HEK293 (cell line): ENCODE data around the gene SMPDL3A.

Source experiments
- BCL6B ChIP-seq: fragments of 450-650 bp; formaldehyde crosslinking; IDR thresholded peaks from 2 replicates; pipeline ENCODE4 v1.5.1; 2017; ENCODE audit warnings: missing biosample characterization, missing genetic modification characterization
- CTCF ChIP-seq: fragments of 450-650 bp; formaldehyde crosslinking; IDR thresholded peaks from 2 replicates; pipeline ENCODE4 v1.5.1; 2016; ENCODE audit warnings: missing biosample characterization, missing genetic modification characterization
- EGR2 ChIP-seq: fragments of 450-650 bp; formaldehyde crosslinking; IDR thresholded peaks from 2 replicates; pipeline ENCODE4 v1.5.1; 2016; ENCODE audit warnings: low read depth, missing biosample characterization, missing genetic modification characterization
- GFI1B ChIP-seq: fragments of 450-650 bp; formaldehyde crosslinking; IDR thresholded peaks from 2 replicates; pipeline ENCODE4 v1.5.1; 2016; ENCODE audit warnings: missing biosample characterization, missing genetic modification characterization
- KLF7 ChIP-seq: fragments of 450-650 bp; formaldehyde crosslinking; IDR thresholded peaks from 2 replicates; pipeline ENCODE4 v1.5.1; 2016; ENCODE audit warnings: missing biosample characterization, missing genetic modification characterization, borderline replicate concordance
- OVOL3 ChIP-seq: fragments of 450-650 bp; formaldehyde crosslinking; IDR thresholded peaks from 2 replicates; pipeline ENCODE4 v1.5.1; 2016; ENCODE audit warnings: missing biosample characterization, missing genetic modification characterization
- RBAK ChIP-seq: fragments of 450-650 bp; formaldehyde crosslinking; IDR thresholded peaks from 2 replicates; pipeline ENCODE4 v1.5.1; 2016; ENCODE audit warnings: missing biosample characterization, missing genetic modification characterization
- SETDB1 ChIP-seq: IDR thresholded peaks from one replicate; pipeline ENCODE4 v1.6.1; 2017; ENCODE audit warnings: mild to moderate bottlenecking, low read length, moderate library complexity, mixed read lengths; ENCODE audit not compliant: insufficient read length
- TCF7L2 ChIP-seq: IDR thresholded peaks from 2 replicates; pipeline ENCODE4 v1.6.1; 2011; ENCODE audit warnings: low read depth, mild to moderate bottlenecking, inconsistent platforms, low read length, moderate library complexity, borderline replicate concordance
- ZBTB17 ChIP-seq: fragments of 450-650 bp; formaldehyde crosslinking; IDR thresholded peaks from 2 replicates; pipeline ENCODE4 v1.5.1; 2016; ENCODE audit warnings: missing biosample characterization, missing genetic modification characterization
- ZIC2 ChIP-seq: fragments of 450-650 bp; formaldehyde crosslinking; IDR thresholded peaks from 2 replicates; pipeline ENCODE4 v1.5.1; 2016; ENCODE audit warnings: missing biosample characterization, missing genetic modification characterization
- ZNF114 ChIP-seq: fragments of 450-650 bp; formaldehyde crosslinking; IDR thresholded peaks from 2 replicates; pipeline ENCODE4 v1.5.0; 2017; ENCODE audit warnings: missing biosample characterization, missing genetic modification characterization
- ZNF140 ChIP-seq: fragments of 450-650 bp; formaldehyde crosslinking; IDR thresholded peaks from 2 replicates; pipeline ENCODE4 v1.5.1; 2016; ENCODE audit warnings: missing biosample characterization, missing genetic modification characterization
- ZNF146 ChIP-seq: fragments of 450-650 bp; formaldehyde crosslinking; IDR thresholded peaks from 2 replicates; pipeline ENCODE4 v1.5.1; 2016; ENCODE audit warnings: missing biosample characterization, missing genetic modification characterization
- ZNF157 ChIP-seq: fragments of 450-650 bp; formaldehyde crosslinking; IDR thresholded peaks from 2 replicates; pipeline ENCODE4 v1.5.1; 2016; ENCODE audit warnings: missing biosample characterization, missing genetic modification characterization
- ZNF24 ChIP-seq: fragments of 450-650 bp; formaldehyde crosslinking; IDR thresholded peaks from 2 replicates; pipeline ENCODE4 v1.5.1; 2016; ENCODE audit warnings: missing biosample characterization, missing genetic modification characterization
- ZNF280C ChIP-seq: fragments of 450-650 bp; formaldehyde crosslinking; IDR thresholded peaks from 2 replicates; pipeline ENCODE4 v1.5.1; 2016; ENCODE audit warnings: missing biosample characterization, missing genetic modification characterization
- ZNF292 ChIP-seq: fragments of 450-650 bp; formaldehyde crosslinking; IDR thresholded peaks from 2 replicates; pipeline ENCODE4 v1.5.1; 2016; ENCODE audit warnings: low read depth, missing biosample characterization, missing genetic modification characterization, borderline replicate concordance
- ZNF311 ChIP-seq: fragments of 450-650 bp; formaldehyde crosslinking; IDR thresholded peaks from 2 replicates; pipeline ENCODE4 v1.5.1; 2017; ENCODE audit warnings: missing biosample characterization, missing genetic modification characterization, borderline replicate concordance
- ZNF354C ChIP-seq: fragments of 450-650 bp; formaldehyde crosslinking; IDR thresholded peaks from 2 replicates; pipeline ENCODE4 v1.5.1; 2016; ENCODE audit warnings: missing biosample characterization, missing genetic modification characterization, low read depth, borderline replicate concordance
- ZNF404 ChIP-seq: fragments of 450-650 bp; formaldehyde crosslinking; IDR thresholded peaks from 2 replicates; pipeline ENCODE4 v1.5.1; 2017; ENCODE audit warnings: missing biosample characterization, missing genetic modification characterization
- ZNF426 ChIP-seq: fragments of 450-650 bp; formaldehyde crosslinking; IDR thresholded peaks from 2 replicates; pipeline ENCODE4 v1.5.1; 2017; ENCODE audit warnings: missing biosample characterization, missing genetic modification characterization, mild to moderate bottlenecking, inconsistent platforms, moderate library complexity
- ZNF600 ChIP-seq: fragments of 450-650 bp; formaldehyde crosslinking; IDR thresholded peaks from 2 replicates; pipeline ENCODE4 v1.5.1; 2016; ENCODE audit warnings: missing biosample characterization, missing genetic modification characterization
- ZNF624 ChIP-seq: fragments of 450-650 bp; formaldehyde crosslinking; IDR thresholded peaks from 2 replicates; pipeline ENCODE4 v1.5.1; 2017; ENCODE audit warnings: missing biosample characterization, missing genetic modification characterization
- ZNF654 ChIP-seq: fragments of 450-650 bp; formaldehyde crosslinking; IDR thresholded peaks from 2 replicates; pipeline ENCODE4 v1.5.1; 2016; ENCODE audit warnings: low read depth, missing biosample characterization, missing genetic modification characterization
- ZNF660 ChIP-seq: fragments of 450-650 bp; IDR thresholded peaks from 2 replicates; pipeline ENCODE4 v1.5.1; 2018; ENCODE audit warnings: missing biosample characterization, mild to moderate bottlenecking, missing genetic modification characterization
- ZSCAN4 ChIP-seq: fragments of 450-650 bp; formaldehyde crosslinking; IDR thresholded peaks from 2 replicates; pipeline ENCODE4 v1.5.1; 2017; ENCODE audit warnings: missing biosample characterization, missing genetic modification characterization
- TF ChIP-seq, protein P1 (sequence below): fragments of 450-650 bp; IDR thresholded peaks from 2 replicates; pipeline ENCODE4 v1.5.1; 2018; ENCODE audit warnings: missing biosample characterization, missing genetic modification characterization
- TF ChIP-seq, protein P2 (sequence below): fragments of 450-650 bp; formaldehyde crosslinking; IDR thresholded peaks from 2 replicates; pipeline ENCODE4 v1.5.1; 2016; ENCODE audit warnings: missing biosample characterization, missing genetic modification characterization

The SMPDL3A gene

GRCh38 chr6:122789182-122790027 is at the start of gene SMPDL3A (continued):
- TF ChIP-seq SETDB1: no peak
- no peak for TF ChIP-seq ZNF24
- TF ChIP-seq ZNF114: no peak
- TF ChIP-seq ZNF660 (tag by site-specific recombination): 0 out of 2 replicates have a peak, but pooled peaks have one; percentile 11
- no peak for TF ChIP-seq ZNF140 (tag by site-specific recombination)
- no peak for TF ChIP-seq ZNF311 (tag by site-specific recombination)
- no peak for TF ChIP-seq KLF7 (tag by site-specific recombination)
- TF ChIP-seq ZNF280C (tag by site-specific recombination): no peak
- TF ChIP-seq ZNF654: no peak
- TF ChIP-seq BCL6B (tag by site-specific recombination): no peak
- peak; percentile 94 for TF ChIP-seq CTCF
- TF ChIP-seq ZNF354C (tag by site-specific recombination): no peak
- peak; percentile 97 for TF ChIP-seq ZNF600 (tag by site-specific recombination)
- TF ChIP-seq ZNF157 (tag by site-specific recombination): no peak
- no peak for TF ChIP-seq ZNF624 (tag by site-specific recombination)
- TF ChIP-seq ZIC2: peak; percentile 92
- TF ChIP-seq ZSCAN4 (tag by site-specific recombination): no peak
- TF ChIP-seq ZNF292 (tag by site-specific recombination): no peak
- TF ChIP-seq, protein P1, sequence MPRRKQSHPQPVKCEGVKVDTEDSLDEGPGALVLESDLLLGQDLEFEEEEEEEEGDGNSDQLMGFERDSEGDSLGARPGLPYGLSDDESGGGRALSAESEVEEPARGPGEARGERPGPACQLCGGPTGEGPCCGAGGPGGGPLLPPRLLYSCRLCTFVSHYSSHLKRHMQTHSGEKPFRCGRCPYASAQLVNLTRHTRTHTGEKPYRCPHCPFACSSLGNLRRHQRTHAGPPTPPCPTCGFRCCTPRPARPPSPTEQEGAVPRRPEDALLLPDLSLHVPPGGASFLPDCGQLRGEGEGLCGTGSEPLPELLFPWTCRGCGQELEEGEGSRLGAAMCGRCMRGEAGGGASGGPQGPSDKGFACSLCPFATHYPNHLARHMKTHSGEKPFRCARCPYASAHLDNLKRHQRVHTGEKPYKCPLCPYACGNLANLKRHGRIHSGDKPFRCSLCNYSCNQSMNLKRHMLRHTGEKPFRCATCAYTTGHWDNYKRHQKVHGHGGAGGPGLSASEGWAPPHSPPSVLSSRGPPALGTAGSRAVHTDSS (tag by site-specific recombination): no peak
- peak; percentile 91 for TF ChIP-seq ZBTB17 (tag by site-specific recombination)
- no peak for TF ChIP-seq ZNF404 (tag by site-specific recombination)
- no peak for TF ChIP-seq ZNF146 (tag by site-specific recombination)
- TF ChIP-seq ZNF426: no peak
- TF ChIP-seq OVOL3 (tag by site-specific recombination): no peak
- TF ChIP-seq EGR2 (tag by site-specific recombination): peak; percentile 85
- TF ChIP-seq, protein P2, sequence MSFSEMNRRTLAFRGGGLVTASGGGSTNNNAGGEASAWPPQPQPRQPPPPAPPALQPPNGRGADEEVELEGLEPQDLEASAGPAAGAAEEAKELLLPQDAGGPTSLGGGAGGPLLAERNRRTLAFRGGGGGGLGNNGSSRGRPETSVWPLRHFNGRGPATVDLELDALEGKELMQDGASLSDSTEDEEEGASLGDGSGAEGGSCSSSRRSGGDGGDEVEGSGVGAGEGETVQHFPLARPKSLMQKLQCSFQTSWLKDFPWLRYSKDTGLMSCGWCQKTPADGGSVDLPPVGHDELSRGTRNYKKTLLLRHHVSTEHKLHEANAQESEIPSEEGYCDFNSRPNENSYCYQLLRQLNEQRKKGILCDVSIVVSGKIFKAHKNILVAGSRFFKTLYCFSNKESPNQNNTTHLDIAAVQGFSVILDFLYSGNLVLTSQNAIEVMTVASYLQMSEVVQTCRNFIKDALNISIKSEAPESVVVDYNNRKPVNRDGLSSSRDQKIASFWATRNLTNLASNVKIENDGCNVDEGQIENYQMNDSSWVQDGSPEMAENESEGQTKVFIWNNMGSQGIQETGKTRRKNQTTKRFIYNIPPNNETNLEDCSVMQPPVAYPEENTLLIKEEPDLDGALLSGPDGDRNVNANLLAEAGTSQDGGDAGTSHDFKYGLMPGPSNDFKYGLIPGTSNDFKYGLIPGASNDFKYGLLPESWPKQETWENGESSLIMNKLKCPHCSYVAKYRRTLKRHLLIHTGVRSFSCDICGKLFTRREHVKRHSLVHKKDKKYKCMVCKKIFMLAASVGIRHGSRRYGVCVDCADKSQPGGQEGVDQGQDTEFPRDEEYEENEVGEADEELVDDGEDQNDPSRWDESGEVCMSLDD (tag by site-specific recombination): no peak
- no peak for TF ChIP-seq RBAK (tag by site-specific recombination)
- no peak; the same call in 1 of the 2 replicates for TF ChIP-seq GFI1B (tag by site-specific recombination)
- TF ChIP-seq TCF7L2: no peak
